GM20431 (cell line): ENCODE data around the gene MALSU1.
"Not testable (repeated sequence)": the region's sequence is repeated elsewhere in the genome, so short reads cannot be mapped to it uniquely, and the experiment has no call there.

Experiments used
- in situ Hi-C: fragments of 300-500 bp; cut with MseI, MboI; formaldehyde crosslinking; loops from one replicate; pipeline ENCODE4 v1.15.0; 2020; ENCODE audit warnings: low sequenced_read_pairs; ENCODE audit not compliant: unreplicated experiment

Gene MALSU1

DNA sequence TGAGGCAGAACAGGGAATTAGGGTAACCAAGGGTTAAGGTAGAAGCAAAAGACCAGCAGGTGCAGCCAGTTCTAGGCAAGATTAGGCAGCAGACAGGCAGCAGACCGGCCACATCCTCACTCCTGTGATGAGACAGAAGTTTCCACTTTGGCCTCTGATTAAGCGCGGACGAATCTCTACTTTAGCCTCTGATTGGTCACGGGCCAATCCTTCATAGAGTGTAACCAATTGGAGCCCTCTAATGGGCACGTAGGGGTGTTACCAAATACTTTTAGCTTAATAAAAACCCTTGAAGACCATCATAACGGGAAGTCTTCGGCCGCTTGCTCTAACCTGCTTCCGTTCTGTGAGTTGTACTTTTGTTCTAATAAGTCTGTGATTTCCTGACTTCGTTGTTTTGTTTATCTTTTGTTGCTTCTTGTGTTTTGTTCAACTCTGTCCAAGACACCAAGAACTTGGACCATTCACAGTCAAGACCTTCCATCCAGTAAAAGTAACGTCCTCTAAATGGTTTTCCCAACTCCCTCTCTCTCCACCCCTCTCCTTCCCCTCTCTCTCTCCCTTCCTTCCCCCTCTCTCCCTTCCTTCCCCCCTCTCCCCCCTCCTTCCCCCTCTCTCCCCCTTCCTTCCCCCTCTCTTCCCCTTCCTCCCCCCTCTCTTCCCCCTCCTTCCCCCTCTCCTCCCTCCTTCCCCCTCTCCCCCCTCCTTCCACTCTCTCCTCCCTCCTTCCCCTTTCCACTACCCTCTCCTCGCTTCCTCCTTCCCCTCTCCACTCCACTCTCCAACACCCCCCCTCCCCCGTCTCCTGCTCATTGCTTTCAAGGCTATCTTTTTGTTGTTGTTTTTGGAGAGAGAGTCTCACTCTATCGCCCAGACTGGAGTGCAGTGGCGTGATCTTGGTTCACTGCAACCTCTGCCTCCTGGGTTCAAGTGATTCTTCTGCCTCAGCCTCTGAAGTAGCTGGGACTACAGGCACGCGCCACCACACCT lies 13.2 kb upstream of the MALSU1 start:
- in situ Hi-C loops, result no loop called here

DNA sequence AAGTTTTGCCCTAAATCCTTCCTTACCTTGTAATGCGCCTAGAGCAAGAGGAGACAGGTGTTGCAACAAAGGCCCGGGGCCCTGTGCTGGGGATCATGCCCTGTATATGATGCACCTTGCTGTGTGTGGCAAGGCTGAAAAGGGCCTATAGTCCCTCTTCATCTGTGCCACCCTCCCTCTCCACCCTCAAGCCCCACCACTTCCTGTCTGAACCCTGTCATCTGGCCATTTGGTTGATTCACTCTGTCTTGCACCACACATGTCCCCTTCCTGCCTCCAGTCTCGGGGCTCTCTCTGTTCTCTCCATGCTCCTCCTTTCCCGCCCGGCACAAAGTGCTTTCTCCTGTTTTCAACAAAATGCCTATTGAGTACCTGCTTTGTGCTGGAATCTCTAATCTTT lies 11.5 kb upstream of the MALSU1 start:
- in situ Hi-C loops, result no loop called here

DNA sequence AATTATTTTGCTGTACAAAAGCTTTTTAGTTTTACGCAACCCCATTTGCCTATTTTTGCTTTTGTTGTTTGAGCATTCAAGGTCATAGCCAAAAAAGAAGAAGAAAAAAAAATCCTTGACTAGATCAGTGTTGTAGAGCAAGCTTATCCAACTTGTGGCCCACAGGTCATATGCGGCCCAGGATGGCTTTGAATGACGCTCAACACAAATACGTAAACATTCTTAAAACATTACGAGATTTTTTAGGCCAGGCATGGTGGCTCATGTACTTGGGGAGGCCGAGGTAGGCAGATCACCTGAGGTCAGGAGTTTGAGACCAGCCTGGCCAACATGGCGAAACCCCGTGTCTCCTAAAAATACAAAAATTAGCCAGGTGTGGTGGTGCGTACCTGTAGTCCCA lies 8.1 kb upstream of the MALSU1 start:
- in situ Hi-C loops, result no loop called here

DNA sequence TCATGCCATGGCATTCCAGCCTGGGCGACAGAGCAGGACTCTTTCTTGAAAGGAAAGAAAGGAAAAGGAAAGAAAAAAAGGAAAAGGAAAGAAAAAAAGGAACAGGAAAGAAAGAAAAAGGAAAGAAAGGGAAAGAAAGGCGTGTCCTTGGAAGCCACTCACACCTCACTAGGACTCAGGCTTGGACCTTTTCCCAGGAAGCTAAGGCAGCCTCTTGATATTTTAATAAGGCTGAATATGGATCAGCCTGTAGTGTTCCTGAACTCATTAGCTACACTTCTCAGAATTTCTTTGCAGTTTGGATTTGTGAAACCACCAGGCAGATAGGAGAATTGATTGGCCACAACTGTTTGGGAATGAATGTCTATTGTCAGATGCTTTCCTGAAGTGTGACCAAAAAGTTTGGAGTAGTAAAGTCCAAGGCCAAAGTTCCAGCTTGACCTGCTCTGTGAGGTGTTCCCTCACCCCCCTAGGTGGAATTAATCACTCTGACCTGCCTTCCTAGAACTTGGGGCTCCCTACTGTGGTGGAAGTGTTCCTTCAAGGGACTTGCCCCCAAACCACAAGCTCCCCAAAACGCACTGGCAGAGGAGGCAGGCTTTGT lies 7.1 kb upstream of the MALSU1 start:
- in situ Hi-C loops, result no loop called here

DNA sequence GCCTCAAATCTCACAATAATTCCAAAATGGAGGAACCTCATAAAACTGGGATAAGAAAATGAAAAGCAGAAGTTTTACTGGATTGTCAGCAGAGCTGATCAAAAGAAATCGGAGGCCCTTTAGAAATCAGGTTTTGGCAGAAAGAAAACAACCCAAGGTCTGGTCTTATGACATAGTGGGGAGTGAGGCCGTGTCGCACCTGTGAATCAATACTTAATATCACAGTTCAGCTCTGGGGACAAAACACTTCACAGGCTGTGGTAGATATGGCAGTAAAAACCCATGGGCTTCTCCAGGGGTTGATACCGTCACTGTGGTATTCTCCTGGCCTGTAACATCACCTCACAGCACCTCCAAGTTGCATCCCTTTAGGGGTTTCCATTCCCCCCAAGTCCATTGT lies 6.5 kb upstream of the MALSU1 start:
- in situ Hi-C loops, result no loop called here

DNA sequence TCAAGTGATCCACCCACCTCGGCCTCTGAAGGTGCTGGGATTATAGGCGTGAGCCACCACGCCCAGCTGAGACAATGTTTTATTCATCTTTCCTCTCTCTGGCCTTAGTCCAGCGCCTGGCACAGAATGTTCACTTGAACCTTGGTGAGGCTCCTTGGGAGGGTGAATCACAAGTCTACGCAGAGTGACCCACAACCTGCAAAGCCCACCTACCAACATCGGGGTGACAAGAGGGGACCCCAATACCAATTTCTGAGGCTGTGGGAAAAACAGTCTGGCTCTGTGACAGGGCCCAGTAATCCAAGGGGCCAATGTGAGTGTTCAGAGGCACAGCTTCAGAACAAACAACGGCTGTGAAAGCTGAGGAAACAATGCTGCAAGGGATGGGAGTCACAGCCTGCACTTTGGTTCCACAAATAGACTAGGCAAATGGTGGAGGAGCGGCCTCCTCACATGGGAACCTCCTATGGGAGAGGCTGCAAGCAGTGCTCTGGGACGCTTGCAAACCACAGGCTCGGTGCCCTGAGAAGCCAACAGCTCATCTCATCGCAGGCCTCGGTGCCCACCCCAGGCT lies 5.6 kb upstream of the MALSU1 start:
- in situ Hi-C loops, result no loop called here

DNA sequence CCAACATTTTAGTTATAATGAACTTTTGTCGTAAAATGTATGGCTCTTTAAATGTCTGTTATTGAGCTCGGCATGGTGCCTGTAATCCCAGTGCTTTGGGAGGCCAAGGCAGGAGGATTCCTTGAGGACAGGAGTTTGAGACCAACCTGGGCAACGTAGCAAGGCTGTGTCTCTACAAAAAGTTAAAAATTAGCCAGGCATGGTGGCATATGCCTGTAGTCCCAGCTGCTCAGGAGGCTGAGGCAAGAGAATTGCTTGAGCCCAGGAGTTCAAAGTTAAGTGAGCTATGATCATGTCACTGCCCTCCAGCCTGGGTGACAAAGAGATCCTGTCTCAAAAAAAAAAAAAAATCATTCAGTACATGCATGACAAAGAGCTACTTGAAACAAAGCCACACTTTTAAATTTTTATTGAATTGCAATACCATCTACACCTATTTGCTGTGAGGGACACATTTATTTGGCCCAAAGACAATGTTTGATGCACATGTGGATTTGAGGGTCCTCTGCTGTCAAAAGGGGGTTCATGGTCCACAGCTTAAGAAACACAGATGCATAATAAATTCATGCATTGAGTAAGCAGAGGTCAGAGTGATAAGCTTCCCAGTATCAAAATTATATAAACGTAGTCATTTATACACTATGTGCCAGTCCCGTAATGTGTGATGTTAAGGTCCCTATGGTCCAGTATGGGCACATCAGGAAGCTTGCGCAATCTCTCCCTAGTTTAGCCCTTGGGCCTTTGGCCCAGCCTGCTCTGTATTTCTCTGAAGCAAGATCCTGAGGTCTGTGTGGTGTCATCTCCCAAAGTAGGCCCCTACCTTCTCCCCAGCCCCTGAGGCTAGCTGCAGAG lies 4.4 kb upstream of the MALSU1 start:
- in situ Hi-C loops, result no loop called here

DNA sequence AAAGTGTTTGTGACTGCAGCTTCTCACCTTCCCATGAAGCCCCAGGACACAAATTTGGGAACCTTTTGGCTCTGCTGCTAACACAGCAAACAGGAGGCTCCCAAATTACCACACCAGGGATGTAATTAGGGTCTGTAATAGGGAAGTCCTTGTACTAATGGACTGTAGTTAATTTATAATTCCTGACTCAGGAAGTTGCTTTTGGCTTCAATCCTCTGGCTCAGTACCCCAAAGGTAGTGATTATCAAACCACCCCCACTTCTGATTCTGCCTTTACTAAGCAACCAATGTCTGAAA lies 3.8 kb upstream of the MALSU1 start:
- in situ Hi-C loops, result no loop called here

DNA sequence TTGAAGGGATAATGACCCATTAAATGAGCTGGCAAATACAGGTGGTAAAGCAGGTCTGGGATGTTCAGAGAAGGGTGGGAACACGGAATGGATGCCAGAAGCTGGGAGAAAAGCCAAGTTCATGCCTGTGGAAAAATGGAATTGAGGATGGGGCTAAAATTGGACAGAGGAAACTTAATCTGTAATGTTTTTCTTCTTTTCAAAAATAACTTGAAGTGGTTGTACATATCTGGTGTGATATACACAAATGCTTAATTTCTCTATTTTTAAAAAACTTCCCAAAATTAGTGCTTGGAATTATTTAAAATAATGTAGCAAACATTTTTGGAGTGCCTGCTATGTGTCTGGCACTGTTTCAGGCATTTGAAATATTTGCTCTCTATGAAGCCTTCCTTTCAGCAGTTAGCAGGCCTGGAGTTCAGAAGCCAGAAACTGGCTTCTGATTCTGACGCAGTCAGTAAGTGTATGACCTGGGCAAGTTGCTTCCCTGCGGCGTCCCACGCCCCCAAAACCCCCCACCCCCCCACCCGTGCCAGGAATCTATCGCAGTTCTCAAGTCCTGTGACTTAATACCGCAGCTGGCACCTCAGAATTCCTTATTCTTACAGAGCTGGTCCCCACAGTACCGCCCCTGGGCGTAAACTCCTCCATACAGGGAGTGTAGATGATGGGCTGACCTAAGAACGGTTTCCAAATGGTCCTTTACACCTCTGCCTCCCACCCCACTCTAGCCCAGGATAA lies 828 bp upstream of the MALSU1 start:
- in situ Hi-C loops, result no loop called here

DNA sequence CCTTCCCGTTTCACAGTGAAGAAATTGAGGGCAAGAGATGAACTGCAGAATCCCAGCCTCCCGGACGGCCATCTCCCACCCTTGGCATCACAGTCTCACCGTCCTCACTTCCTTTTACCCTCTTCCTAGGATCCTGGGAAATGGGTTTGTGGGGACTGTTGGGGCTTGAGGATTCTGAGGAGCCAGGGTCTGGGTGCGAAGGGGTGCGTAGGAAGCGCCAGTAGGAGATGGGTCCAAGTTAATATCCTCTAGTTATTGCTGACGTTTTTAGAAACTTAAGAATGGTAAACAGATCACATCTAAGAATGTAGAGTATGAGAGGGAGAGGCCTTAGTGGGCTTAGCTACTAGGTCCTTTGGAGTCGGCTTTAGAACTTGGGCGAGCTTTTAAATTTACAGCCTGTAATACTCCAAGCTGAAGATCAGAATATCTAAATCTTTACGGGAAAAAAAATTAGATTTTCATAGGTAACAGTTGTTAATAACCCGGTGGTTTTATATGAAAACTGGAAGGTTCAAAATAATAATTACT lies 696 bp downstream of the MALSU1 start:
- in situ Hi-C loops, result no loop called here

DNA sequence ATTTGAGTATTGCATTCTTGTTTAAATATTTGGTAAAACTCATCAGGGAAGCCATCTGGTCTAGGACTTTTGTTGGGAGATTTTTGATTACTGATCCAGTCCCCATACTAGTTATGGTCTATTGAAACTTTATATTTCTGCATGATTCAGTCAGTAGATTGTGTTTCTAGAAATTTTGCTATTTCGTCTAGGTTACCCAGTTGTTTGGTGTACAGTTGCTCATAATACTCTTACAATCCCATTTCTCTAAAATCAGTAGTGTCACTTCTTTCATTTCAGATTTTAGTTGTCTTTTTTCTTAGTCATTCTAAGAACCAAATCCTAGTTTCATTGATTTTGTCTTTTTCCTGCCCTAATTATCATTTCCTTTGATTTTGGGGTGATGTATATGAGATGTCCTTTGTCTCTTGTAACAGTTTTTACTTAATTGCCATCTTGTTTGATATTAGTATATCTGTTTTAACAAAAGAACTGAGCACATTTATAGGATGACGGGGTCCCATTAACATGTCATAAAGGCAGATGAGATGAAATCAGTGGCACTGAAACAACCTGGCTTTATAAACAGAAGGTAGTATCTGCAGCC lies 7.9 kb downstream of the MALSU1 start:
- in situ Hi-C loops, result no loop called here

DNA sequence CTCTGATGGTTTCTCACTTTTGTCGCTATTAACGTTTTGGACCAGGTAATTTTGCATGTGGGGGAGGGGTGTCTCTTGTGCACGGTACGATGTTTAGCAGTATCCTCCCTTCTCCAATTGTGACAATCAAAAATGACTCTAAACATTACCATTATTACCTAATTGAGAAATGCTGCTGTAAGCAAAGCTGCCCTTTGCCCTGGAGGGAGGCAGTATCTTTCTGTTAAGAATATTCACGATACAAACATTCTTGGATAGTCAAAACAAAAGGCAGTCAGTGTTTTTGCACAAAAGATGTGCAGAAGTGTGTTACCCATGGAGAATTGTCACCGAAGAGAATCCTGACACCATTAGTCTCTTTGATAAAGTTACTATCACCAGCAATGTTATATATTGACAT lies 9.6 kb downstream of the MALSU1 start:
- in situ Hi-C loops, result no loop called here

DNA sequence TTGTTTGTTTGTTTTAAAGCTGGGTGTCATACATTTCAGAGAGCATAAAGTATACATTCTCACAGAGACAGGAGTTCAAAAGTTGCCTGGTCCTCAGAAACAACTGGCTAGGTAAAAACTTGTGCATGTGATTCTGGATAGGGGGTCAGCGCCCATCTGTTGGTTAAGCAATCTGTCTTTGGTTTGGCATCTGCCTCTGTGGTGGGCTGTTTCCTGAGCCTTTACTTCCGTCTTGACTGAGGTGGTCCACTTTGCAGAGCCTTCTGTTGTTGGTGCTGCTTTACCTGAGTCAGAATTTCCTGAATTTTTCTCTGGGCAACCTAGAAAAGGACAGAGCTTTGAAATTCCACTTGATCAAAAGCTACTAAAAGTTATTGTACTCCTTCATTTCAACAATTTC lies 13.0 kb downstream of the MALSU1 start:
- in situ Hi-C loops, result not testable (repeated sequence)

DNA sequence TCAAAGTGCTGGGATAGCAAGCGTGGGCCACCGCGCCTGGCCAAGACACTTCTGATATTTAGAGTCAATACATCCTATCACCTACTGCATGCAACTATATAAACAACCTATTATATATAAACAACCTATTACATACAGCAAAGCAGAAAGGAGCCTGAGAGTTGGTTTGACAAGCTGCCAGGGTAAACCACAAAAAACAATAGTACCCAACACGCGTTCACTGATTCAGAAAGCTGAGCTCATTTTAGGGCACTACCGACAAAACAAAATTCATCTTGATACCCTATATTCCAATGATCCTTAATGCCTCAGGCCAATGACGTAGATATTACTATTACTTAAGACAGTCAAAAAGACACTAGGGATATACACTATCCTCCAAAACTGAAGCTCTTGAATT lies 16.2 kb downstream of the MALSU1 start:
- in situ Hi-C loops, result no loop called here

DNA sequence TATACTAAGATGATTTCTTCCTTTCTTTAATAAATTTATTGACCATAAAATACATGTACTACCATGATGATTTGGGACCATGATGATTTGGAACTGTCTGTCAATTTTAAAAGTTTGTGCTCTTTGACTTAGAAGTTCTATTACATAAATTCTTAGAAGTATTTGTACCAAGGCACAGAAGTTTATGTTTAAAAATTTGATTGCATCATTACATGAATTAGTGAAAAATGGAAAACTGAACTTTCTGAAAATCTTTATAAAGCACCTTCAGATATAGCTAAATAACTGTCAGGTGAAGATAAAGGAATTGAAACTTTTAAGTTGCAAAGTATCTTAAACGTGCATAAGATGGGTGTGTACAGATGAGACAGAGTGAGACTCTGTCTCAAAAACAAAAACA lies 32.0 kb downstream of the MALSU1 start:
- in situ Hi-C loops, result no loop called here

DNA sequence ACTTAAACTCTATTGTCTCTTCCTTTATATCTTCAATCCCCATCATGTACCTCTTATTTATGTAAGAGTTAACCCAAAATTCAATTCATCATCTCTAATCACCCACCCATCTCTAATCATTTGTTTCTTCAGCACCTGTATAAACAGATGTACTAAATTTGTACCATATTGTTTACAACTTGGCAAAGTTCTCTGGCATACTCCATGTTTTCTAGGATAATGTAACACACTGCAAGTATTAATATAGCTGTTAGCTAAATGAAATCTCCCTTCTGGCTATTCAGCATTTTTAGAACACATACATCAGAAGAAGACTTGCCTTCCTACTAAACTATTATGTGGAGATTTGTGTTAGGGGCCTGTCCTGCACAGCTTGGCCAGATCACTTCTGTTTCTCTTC lies 33.1 kb downstream of the MALSU1 start:
- in situ Hi-C loops, result no loop called here

DNA sequence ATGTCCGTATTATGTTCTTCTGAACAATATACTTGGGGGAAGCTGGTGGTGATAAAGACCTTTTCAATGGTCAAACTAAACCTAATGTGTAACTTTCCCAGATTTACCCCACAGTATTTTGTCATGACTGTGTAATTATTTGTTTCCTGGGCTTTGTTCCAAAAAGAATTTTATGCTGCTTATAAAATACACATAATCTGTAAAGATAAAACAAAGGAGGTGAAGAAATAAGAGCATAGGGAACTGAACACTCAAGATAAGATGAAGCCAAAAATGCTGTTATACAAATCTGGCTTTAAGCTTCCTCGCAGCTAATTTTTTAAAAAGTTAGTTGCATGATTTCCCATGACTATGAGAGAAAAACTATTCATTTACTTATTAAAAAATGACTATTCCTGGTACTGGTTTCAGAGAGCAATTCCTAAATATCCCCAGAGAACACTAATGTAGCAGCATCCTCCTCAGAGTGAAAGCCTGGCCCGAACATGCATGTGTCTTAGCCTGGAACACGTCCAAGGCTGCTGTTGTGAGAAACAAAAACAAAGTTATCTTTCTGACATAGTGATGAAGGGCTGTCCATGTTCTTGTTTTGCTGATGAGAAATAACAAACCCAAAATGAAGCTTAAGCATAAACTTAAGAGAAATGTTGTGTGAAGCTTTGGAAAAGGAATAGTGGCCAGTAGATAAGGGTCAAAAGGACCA lies 33.9 kb downstream of the MALSU1 start:
- in situ Hi-C loops, result no loop called here

DNA sequence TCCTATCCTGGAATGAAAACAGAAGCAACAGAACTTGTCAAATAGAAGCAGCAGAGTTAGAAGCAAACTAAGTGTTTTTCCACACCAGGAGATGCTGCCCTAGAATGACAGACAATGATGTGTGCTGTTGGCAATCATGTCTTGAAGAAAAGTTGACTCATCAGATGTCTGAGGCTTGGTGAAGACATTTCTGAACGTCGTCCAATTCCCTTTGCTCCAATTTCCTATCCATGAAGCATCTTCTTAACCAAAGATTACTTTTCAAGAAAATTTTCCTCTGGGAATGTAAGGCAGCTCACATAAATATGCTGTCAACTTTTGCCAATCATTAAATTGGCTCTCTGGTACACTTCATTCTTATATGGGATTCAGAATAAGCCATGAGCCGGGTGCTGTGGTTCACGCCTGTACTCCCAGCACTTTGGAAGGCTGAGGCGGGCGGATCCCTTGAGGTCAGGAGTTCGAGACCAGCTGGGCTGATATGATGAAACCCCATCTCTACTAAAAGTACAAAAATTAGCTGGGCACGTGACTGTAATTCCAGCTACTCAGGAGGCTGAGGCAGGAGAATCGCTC lies 34.6 kb downstream of the MALSU1 start:
- in situ Hi-C loops, result no loop called here
